Erythroblast (primary cell): ENCODE results near the gene SATB2.
A peak's percentile ranks its signal among the peaks of the same experiment; 100 is the strongest.

Source experiments
- DNase-seq, 2 experiments: peaks; one replicate each; lab custom pipeline; 2025; lab: John Stamatoyannopoulos, UW
- GATA1 ChIP-seq: IDR thresholded peaks from 2 replicates; pipeline ENCODE4 v1.6.1; 2011; ENCODE audit warnings: low read depth, mild to moderate bottlenecking, control low read depth, low read length, moderate library complexity
- POLR2A ChIP-seq: IDR thresholded peaks from 2 replicates; pipeline ENCODE4 v1.6.1; 2011; ENCODE audit warnings: mild to moderate bottlenecking, low read length

The SATB2 gene

GRCh38 chr2:199462956-199463692 lies 5.4 kb upstream of the SATB2 start:
- DNase-seq = peak; percentile 50 to 66
- TF ChIP-seq POLR2A (no peak), GATA1 (no peak)

GRCh38 chr2:199462347-199462955 lies 4.7 kb upstream of the SATB2 start:
- no peak for DNase-seq
- TF ChIP-seq GATA1 = no peak
- no peak for TF ChIP-seq POLR2A

- no peak for DNase-seq
- TF ChIP-seq GATA1 = no peak
- TF ChIP-seq POLR2A = no peak
Measured at GRCh38 chr2:199461711-199462346, 4.1 kb upstream of the SATB2 start.

GRCh38 chr2:199460846-199461710 lies 3.3 kb upstream of the SATB2 start:
- TF ChIP-seq POLR2A (no peak), GATA1 (no peak)
- DNase-seq = no peak

- no peak for TF ChIP-seq GATA1
- TF ChIP-seq POLR2A = no peak
- peak in 1 of 2 experiments; percentile 23 for DNase-seq
Measured at GRCh38 chr2:199460101-199460671, 2.4 kb upstream of the SATB2 start.

- TF ChIP-seq POLR2A (no peak), GATA1 (no peak)
Measured at GRCh38 chr2:199459286-199460100, 1.8 kb upstream of the SATB2 start.

GRCh38 chr2:199458806-199459285 lies 1.1 kb upstream of the SATB2 start:
- no peak for TF ChIP-seq POLR2A
- no peak for TF ChIP-seq GATA1
- DNase-seq = peak; percentile 46 to 54

More at GRCh38 chr2:199459286-199460100, 1.8 kb upstream of the SATB2 start:
- peak; percentile 67 to 75 for DNase-seq

GRCh38 chr2:199458009-199458805 lies 468 bp upstream of the SATB2 start:
- TF ChIP-seq POLR2A = no peak
- TF ChIP-seq GATA1 = no peak
- peak; percentile 42 to 48 for DNase-seq

- TF ChIP-seq POLR2A (no peak), GATA1 (no peak)
- no peak for DNase-seq
Measured at GRCh38 chr2:199456383-199457146, 1.2 kb downstream of the SATB2 start.

GRCh38 chr2:199455545-199456382 lies 2.0 kb downstream of the SATB2 start:
- TF ChIP-seq GATA1 (no peak), POLR2A (no peak)
- no peak for DNase-seq

GRCh38 chr2:199455210-199455544 lies 2.6 kb downstream of the SATB2 start:
- no peak for DNase-seq
- no peak for TF ChIP-seq POLR2A
- no peak for TF ChIP-seq GATA1

GRCh38 chr2:199452991-199453379 lies 4.8 kb downstream of the SATB2 start:
- no peak for DNase-seq

More at GRCh38 chr2:199452991-199453379, 4.8 kb downstream of the SATB2 start:
- TF ChIP-seq GATA1 = no peak
- no peak for TF ChIP-seq POLR2A
